Keratinocyte (primary cell): ENCODE data around the gene RBX1. TPM values are rescaled to one million over a fixed set of nuclear protein-coding genes. Genes with fewer than 3 reads are reported as not detected.

ENCODE experiments used
- DNase-seq: peaks from one replicate; pipeline ENCODE4 v3.0.0-alpha.2; 2011; ENCODE audit warnings: low read depth, missing footprints, low spot score
- FAIRE-seq: peaks from 2 replicates; lab custom pipeline; 2011; peaks lifted over from hg19 to GRCh38; lab: Jason Lieb, UNC
- H2AFZ ChIP-seq: 2 replicates; pipeline ENCODE4 v1.6.0; 2012; ENCODE audit warnings: low read length, control low read depth, inconsistent platforms; ENCODE audit not compliant: control insufficient read depth
- H3K27ac ChIP-seq: 2 replicates; pipeline ENCODE4 v1.5.1; 2011; ENCODE audit warnings: low read length; ENCODE audit not compliant: control insufficient read depth, insufficient read depth
- H3K27me3 ChIP-seq: 3 replicates; pipeline ENCODE4 v1.6.0; 2011; ENCODE audit warnings: low read length; ENCODE audit not compliant: control insufficient read depth, insufficient read depth; ENCODE audit errors: extremely low read depth
- H3K36me3 ChIP-seq, 2 experiments: 2 replicates in 1 of 2; 3 replicates in 1 of 2; pipeline ENCODE4 v1.5.1; 2011; ENCODE audit warnings: low read length in 2 of 2, mild to moderate bottlenecking in 1 of 2; ENCODE audit not compliant: control insufficient read depth in 2 of 2, insufficient read depth in 2 of 2; ENCODE audit errors: extremely low read depth in 1 of 2
- H3K4me1 ChIP-seq: 3 replicates; pipeline ENCODE4 v1.5.1; 2011; ENCODE audit warnings: low read length; ENCODE audit not compliant: control insufficient read depth, insufficient read depth; ENCODE audit errors: extremely low read depth
- H3K4me2 ChIP-seq: 3 replicates; pipeline ENCODE4 v1.6.0; 2011; ENCODE audit warnings: low read depth, low read length; ENCODE audit not compliant: control insufficient read depth, insufficient read depth; ENCODE audit errors: extremely low read depth
- H3K4me3 ChIP-seq, 3 experiments: fragments of 200-600 bp in 1 of 3; sonication (generic) in 1 of 3; 2 replicates in 2 of 3; 3 replicates in 1 of 3; pipeline ENCODE4 v1.5.1; 2011 to 2016; ENCODE audit warnings: low read length in 3 of 3, mild to moderate bottlenecking in 3 of 3, control low read depth in 2 of 3, inconsistent platforms in 1 of 3, low read depth in 1 of 3, mixed read lengths in 1 of 3, mixed run types in 1 of 3, moderate library complexity in 1 of 3; ENCODE audit not compliant: control insufficient read depth in 2 of 3, insufficient read depth in 2 of 3; ENCODE audit errors: extremely low read depth in 1 of 3
- H3K79me2 ChIP-seq: 2 replicates; pipeline ENCODE4 v1.6.0; 2012; ENCODE audit warnings: low read length; ENCODE audit not compliant: control insufficient read depth, insufficient read depth
- H3K9ac ChIP-seq: 3 replicates; pipeline ENCODE4 v1.6.0; 2011; ENCODE audit warnings: low read length; ENCODE audit not compliant: control insufficient read depth, insufficient read depth; ENCODE audit errors: extremely low read depth
- H3K9me1 ChIP-seq: 3 replicates; pipeline ENCODE4 v1.6.0; 2011; ENCODE audit warnings: low read length; ENCODE audit not compliant: control insufficient read depth, insufficient read depth; ENCODE audit errors: extremely low read depth
- H3K9me3 ChIP-seq: 2 replicates; pipeline ENCODE4 v1.5.1; 2012; ENCODE audit warnings: low read depth, low read length; ENCODE audit not compliant: control insufficient read depth
- H4K20me1 ChIP-seq: 3 replicates; pipeline ENCODE4 v1.6.0; 2011; ENCODE audit warnings: low read length; ENCODE audit not compliant: control insufficient read depth, insufficient read depth; ENCODE audit errors: extremely low read depth
- CTCF ChIP-seq, 3 experiments: IDR thresholded peaks in 1 of 3; conservative IDR thresholded peaks in 1 of 3; optimal IDR thresholded peaks in 1 of 3; 2 replicates in 2 of 3; 3 replicates in 1 of 3; pipeline versions ENCODE3 to v1.5.1; 2011; ENCODE audit warnings: low read length in 3 of 3, mild to moderate bottlenecking in 3 of 3, moderate library complexity in 2 of 3, control low read depth in 1 of 3, inconsistent platforms in 1 of 3; ENCODE audit not compliant: insufficient read depth in 2 of 3; ENCODE audit errors: extremely low read depth in 1 of 3
- EZH2 ChIP-seq: IDR thresholded peaks from one replicate; pipeline ENCODE4 v1.6.1; 2012; ENCODE audit warnings: inconsistent platforms, mild to moderate bottlenecking, low read length, moderate library complexity
- dilution Hi-C: fragments of 300-500 bp; cut with MboI; formaldehyde crosslinking; loops from one replicate; pipeline ENCODE4 v1.7.0; 2020; ENCODE audit warnings: low sequenced_read_pairs; ENCODE audit not compliant: extremely low pct_ligation_motif_present
- polyA plus RNA-seq, 5 experiments: library from polyadenylated mRNA; depleted of rRNA in 3 of 5; stranded (reverse) in 3 of 5; stranded (forward) in 1 of 5; unstranded in 1 of 5; fragments of >200 nt; gene quantifications; 1 replicate in 1 of 5; 2 replicates in 3 of 5; 3 replicates in 1 of 5; pipeline versions ENCODE4 v1.2.1 to v1.2.3, GENCODE V29; 2011 to 2012; ENCODE audit warnings: missing spikeins in 2 of 5, low read depth in 1 of 5, low replicate concordance in 1 of 5

Gene RBX1
- polyA plus RNA-seq, 1 donor (not counting 4 experiments of a cell fraction or from before 2014, with no cell fraction given) = 143 TPM

DNA sequence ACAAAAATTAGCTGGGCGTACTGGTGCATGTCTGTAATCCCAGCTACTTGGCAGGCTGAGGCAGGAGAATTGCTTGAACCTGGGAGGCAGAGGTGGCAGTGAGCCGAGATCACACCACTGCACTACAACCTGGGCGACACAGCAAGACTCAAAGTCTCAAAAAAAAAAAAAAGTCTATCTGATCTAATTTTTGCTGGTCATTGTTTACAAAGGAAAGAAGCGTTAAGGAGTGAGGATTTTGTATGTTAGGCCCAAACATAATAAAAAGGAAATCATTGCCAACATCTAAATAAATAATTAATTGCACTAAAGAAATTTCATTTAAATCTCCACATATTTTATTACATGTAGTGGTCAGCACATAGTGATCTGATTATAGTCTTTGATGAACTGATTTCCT is 2.9 kb downstream of the RBX1 start:
- no peak overlapping the region for H3K4me2 ChIP-seq
- H3K79me2 ChIP-seq = peaks cover 73% of the 10 kb centered on the region
- H3K4me3 ChIP-seq = no peak overlapping the region
- H4K20me1 ChIP-seq = peaks cover 3% of the 10 kb centered on the region
- DNase-seq (no peak), FAIRE-seq (no peak)
- no peak overlapping the region for H3K27ac ChIP-seq
- H3K4me1 ChIP-seq = peaks cover 22% of the 10 kb centered on the region
- H3K9me1 ChIP-seq = no peaks in the 10 kb centered on the region
- dilution Hi-C loops = no loop called here
- no peak overlapping the region for H3K9ac ChIP-seq
- no peak overlapping the region for H2AFZ ChIP-seq
- H3K36me3 ChIP-seq = peaks cover 4 to 21% of the 10 kb centered on the region in 2 experiments
- H3K27me3 ChIP-seq = no peaks in the 10 kb centered on the region
- no peak for TF ChIP-seq EZH2
- no peak for TF ChIP-seq CTCF (optimal IDR thresholded peaks at IDR 0.05 in 1 of 3, IDR thresholded peaks at IDR 0.05 in 1 of 3, conservative IDR thresholded peaks at IDR 0.05 in 1 of 3; ENCODE audit: extremely low read depth in 1 of 3, insufficient read depth in 2 of 3, low read length in 3 of 3)
- H3K9me3 ChIP-seq = no peaks in the 10 kb centered on the region

- Histone ChIP-seq H3K4me3 (no peak overlapping the region), H2AFZ (no peak overlapping the region), H3K9me1 (no peaks in the 10 kb centered on the region), H3K36me3 (peaks cover 4 to 21% of the 10 kb centered on the region in 2 experiments), H3K4me1 (peaks cover 18% of the 10 kb centered on the region), H3K9ac (no peak overlapping the region), H3K9me3 (no peaks in the 10 kb centered on the region), H3K79me2 (peaks cover 83% of the 10 kb centered on the region), H3K27me3 (no peaks in the 10 kb centered on the region), H3K4me2 (no peak overlapping the region), H3K27ac (peak overlapping the region; percentile 20), H4K20me1 (peaks cover 3% of the 10 kb centered on the region)
- TF ChIP-seq EZH2 (no peak), CTCF (optimal IDR thresholded peaks at IDR 0.05 in 1 of 3, IDR thresholded peaks at IDR 0.05 in 1 of 3, conservative IDR thresholded peaks at IDR 0.05 in 1 of 3; ENCODE audit: extremely low read depth in 1 of 3, insufficient read depth in 2 of 3, low read length in 3 of 3) (no peak)
- dilution Hi-C loops = no loop called here
- FAIRE-seq (no peak), DNase-seq (no peak)
Measured at GRCh38 chr22:40955571-40955970, 4.4 kb downstream of the RBX1 start.
